Glomerular visceral epithelial cell (primary cell): ENCODE data around the gene IRF2BP1.
"Not testable (repeated sequence)": the region's sequence is repeated elsewhere in the genome, so short reads cannot be mapped to it uniquely, and the experiment has no call there.

Experiments used
- DNase-seq: peaks from one replicate; pipeline ENCODE4 v3.0.0-alpha.2; 2016; ENCODE audit errors: extremely low spot score

The IRF2BP1 gene

DNA sequence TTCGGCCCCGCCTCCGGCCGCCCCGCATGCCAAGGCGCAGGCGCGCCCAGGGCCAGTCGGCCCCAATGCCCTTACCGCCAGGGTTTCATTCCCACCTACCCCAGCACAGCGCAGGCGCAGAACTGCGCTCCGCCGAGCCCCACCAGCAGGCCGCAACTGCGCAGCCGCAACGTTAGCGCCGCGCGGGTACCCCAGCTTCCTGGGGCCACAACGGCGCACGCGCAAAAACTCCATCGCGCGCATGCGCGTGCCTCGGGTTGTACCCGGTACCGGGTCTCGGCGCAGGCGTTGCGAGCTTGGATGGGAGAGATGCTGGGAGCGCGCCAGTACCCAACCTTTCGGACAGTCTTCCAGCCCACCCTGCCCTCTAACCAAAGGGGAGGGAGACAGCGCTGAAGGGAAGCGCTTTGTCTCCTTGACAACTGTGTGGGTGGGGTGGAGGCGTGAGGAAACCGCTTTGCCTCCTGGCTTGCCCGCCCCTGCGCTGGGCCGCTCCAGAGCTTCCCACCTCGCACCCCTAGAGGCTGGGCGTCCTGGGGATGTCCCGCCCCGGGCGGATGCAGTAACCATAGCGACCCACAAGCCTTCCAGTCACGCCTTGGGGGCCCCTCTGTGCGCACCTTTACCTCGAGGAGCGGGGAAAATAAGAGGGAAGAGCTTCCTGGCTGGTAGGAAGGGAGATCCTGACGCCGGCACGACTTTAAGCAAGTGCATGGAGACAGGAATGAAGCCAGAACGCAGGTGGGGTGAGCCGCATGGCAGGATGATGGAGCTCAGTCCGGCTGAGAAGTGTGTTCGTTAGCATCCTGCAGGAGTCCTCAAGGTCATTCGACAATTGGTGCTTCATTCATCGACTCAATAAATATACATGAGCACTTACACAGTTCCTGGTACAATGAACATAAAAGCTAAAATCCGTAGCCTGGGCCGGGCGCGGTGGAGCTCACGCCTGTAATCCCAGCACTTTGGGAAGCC lies 17.0 kb upstream of the IRF2BP1 start:
- peak; percentile 99 for DNase-seq

DNA sequence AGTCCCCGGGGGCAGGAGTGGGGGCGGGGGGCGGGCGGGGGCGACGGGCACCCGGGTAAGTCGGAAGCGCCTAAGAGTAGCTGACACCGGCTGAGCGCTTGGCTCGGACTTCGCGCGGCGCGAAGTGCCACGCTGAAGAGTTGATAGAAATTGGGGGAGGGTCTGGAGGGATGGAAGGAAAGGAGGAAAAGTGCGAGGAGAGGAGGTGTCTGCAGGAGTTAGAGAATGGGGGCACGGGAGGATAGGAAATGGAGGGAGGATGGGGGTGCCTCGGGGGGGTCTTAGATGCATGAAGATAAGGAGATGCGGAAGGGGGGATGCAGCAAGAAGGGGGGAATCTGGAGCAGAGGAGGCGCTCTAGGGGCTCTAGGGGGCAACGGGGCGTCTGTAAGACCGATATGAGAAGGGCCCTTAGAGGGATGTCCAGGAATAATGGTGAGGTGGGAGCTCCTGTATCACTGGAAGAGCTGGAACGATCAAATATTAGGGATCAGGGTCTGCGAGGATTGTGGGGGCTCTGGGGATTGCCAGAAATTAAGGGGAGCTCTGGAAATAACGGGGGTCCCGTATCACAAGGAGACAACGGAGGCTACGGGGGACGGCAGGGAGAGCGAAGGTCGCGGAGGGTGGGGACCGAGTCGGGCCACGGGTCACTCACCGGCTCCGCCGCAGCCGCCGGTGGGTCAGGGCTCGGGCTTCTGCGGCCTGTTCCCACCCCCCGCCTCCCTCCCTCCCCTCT lies 16.1 kb upstream of the IRF2BP1 start, which contains the start of gene MYPOP:
MYPOP (minus strand) TSS at position 702 of the 739 bp plus-strand sequence. CDS start 840 bp downstream, outside the sequence.
- no peak for DNase-seq

DNA sequence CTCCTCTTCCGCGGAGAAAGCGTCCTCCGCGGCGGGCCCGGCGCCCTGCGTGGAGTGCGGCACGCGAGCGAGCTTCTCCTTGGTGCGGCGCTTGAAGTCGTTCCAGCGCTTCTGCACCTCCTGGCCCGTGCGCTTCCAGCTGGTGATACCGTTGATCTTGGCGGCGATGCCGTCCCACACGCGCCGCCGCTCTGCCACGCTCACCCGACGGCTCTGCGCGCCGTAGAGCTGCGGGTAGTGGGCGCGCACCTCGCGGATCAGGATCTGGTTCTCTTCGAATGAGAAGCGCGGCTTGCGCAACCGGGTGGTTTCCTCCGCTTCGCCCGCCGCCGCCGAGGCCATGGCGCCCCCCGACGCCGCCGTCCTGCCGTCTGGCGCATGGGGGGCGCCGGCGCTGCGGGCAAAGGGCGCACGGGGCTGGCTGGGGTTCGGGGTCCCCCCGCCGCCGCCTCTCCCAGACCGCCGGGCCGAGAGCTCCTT lies 15.5 kb upstream of the IRF2BP1 start:
- no peak for DNase-seq

DNA sequence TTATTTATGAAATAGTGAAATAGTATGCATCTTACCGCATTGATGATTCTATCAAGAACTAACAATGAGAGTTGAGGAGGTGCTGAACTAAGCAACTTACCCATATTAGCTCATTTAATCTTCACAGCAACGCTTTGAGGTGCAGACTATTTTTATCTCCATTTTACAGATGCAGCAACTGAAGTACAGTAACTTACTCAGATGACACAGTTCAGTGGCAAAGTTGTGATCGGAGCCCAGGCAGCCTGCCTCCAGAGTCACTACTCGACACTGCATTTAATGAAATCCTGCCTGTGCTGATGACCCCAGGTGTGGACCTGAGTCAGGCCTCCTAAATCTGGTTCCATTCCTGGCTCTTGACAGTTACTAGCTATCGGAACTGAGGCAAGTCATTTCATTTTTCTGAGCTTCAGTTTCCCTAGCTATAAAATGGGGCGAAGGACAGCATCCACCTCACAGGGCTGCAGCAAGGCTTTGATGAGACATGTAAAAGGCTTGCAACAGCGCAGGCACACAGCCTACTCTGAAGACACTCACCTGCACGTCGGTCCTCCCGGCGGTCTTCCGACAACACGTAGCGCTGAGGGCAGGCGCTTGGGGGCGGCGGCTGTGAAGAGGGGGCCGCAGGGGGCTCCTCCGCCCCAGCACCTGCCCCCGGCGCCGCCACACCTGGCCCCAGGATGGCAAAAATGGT lies 14.9 kb upstream of the IRF2BP1 start:
- no peak for DNase-seq

DNA sequence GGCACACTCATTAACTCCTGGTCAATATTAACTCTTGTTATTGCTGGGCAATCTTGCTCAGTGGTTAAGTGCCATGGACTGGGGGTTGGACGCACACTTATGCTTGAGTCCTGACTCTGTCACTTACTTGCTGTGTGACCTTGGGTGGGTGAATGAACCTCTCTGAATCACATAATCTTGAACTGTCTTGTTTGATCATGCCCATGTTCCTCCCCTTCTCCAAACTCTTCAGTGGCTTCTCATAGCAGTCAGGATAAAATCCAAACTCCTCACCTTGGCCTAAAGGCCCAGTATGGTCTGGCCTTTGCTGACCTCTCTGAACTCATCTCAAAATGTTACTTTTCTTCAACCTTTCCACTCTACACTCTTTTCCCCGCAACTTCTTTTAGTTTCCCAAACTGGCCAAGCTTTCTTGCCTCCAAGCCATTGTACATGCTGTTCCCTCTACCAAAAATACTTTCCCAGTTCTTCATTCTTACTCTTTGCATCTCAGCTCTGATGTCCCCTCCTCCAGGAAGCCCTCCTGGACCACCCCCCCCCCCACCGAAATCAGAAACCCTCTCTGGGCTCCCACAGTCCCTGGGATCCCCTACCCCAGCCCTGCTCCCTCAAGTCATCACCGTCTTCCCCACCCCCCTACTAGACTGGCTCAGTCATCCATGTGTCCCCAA lies 14.1 kb upstream of the IRF2BP1 start:
- DNase-seq = no peak

DNA sequence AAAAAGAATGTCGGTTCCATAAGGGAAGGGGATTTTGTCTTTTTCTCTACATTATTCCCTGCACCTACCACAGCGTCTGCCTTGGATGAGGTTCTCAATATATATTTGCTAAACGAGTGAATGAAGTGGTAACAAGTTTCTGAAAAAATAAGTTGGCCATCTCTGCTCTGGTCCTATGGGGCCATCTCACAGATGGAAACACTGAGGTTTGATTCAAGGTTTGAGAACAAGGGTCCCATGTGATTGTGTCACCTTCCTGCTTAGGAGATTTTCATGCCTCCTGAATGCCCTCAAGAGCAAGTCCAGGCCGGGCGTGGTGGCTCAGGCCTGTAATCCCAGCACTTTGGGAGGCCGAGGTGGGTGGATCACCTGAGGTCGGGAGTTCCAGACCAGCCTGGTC lies 13.3 kb upstream of the IRF2BP1 start:
- DNase-seq = no peak

DNA sequence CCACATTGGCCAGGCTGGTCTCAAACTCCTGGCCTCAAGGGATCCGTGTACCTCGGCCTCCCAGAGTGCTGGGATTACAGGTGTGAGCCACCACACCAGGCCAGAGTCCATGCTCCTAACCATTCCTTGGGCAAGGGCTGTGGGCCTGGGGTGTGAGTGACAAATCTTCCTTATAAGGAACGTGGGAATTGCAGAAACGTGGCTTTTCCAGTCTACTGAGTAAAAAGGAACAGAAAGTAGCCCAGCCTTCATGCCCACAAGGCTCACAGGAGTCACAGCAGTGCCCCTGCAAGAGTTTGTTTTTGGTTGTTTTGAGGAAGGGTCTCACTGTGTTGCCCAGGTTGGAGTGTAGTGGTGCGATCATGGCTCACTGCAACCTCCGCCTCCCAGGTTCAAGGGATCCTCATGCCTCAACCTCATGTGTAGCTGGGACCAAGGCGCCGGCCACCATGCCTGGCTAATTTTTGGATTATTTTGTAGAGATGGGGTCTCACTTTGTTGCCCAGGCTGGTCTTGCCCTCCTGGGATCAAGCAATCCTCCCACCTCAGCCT lies 11.4 kb upstream of the IRF2BP1 start:
- DNase-seq = no peak

DNA sequence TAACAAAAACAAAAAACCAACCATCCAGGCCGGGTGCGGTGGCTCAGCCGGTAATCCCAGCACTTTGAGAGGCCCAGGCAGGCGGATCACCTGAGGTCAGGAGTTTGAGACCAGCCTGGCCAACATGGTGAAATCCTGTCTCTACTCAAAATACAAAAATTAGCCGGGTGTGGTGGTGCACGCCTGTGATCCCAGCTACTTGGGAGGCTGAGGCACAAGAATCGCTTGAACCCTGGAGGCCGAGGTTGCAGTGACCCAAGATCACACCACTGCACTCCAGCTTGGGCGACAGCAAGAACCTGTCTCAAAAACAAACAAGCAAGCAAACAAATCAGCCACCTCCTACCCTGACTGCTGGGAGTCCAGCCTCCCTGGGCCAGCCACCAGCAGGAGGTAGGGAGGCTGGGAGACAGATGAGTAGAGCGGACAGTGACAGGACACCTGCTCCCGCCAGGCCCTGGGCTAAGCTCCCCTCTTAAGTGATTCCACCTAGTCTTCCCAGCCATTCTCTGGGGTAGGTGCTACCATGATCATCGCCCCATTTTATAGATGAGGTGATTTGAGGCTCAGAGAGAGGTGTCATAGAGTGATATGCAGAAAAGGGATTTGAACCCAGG lies 10.2 kb upstream of the IRF2BP1 start:
- DNase-seq = not testable (repeated sequence)

DNA sequence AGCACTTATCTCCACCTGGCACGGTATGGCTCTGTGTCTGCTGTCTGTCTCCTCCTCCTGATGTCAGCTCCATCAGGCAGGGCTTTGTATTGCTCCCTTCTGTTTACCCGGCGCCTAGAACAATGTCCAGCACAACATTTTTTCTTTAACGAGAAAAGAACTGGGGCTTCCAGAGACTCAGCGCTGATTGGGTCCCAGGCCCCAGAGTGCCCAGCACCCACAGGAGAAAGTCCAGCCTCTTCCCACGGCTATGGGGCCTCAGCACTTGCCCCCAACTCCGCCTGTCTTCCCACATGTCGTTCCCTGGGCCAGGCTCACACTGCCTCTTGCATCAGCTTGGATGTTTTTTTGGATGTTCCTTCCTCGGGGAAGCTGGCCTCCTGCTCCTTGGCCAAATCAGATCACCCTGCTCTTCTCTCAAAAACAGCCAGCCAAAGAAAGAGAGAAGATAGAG lies 9.6 kb upstream of the IRF2BP1 start:
- no peak for DNase-seq

DNA sequence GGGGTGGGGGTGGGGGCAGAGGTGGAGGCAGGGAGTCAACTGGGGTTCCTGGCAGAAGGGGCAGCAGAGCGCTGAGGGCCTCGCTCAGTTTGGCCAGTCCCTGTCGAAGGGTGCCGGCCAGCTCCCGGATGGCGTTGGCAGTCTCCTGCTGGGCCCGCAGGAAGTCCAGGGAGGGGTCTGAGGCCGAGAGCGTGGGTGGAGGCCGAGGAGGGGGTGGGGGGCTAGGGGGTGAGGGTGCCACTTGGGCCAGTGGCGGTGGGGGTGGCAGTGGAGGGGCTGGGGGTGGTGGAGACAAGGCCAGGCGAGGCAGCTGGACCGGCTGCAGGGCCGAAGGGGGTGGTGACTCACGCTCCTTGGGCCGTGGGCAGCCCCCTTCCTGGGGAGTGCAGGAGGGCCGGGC lies 4.9 kb upstream of the IRF2BP1 start:
- no peak for DNase-seq

DNA sequence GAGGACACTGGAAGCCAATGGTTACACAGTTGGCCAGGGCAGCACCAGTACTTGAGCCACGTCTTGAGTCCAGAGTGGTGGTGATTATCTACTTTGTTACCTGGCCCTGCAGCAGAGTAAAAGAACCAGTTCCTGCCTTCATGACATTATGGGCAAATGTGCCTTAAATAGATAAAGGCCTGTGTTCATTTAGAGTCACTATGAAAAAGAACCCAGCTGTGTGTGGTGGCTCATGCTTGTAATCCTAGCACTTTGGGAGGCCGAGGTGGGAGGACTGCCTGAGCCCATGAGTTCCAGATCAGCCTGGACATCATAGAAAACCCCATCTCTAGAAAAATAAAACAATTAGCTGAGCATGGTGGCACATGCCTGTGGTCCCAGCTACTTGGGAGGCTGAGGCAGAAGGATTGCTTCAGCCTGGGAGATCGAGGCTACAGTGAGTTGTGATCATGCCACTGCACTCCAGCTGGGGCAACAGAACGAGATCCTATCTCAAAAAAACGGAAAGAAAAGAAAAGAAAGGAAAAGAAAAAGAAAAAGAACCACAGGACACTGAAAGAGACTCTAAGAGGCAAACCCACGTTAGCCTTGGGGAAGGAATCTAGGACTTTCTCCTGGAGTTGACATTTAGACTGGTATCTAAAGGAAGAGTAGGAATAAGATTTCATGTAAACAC lies 3.4 kb upstream of the IRF2BP1 start:
- no peak for DNase-seq

DNA sequence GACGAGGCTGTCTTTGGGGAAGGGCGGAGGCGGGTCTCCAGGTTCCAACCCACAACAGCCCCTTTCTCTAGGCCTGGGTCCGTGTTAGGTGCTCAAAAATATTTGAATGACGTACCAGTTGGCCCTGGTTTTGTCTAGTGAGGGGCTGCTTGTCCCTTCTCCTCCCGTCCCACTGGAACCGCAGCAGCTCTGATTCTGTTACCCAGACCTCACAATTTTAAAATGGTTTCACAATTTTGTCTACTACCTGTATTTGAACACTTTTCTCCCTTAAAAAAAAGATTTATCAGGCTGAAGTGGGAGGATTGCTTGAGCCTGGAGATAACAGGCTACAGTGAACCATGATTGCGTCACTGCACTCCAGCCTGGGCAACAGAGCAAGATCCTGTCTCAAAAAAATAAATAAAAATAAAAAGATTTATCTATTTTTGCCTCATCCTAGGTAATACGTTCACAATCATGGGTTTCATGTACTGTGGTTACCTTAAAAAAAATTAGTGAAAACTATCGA lies 1.3 kb upstream of the IRF2BP1 start:
- DNase-seq = no peak

DNA sequence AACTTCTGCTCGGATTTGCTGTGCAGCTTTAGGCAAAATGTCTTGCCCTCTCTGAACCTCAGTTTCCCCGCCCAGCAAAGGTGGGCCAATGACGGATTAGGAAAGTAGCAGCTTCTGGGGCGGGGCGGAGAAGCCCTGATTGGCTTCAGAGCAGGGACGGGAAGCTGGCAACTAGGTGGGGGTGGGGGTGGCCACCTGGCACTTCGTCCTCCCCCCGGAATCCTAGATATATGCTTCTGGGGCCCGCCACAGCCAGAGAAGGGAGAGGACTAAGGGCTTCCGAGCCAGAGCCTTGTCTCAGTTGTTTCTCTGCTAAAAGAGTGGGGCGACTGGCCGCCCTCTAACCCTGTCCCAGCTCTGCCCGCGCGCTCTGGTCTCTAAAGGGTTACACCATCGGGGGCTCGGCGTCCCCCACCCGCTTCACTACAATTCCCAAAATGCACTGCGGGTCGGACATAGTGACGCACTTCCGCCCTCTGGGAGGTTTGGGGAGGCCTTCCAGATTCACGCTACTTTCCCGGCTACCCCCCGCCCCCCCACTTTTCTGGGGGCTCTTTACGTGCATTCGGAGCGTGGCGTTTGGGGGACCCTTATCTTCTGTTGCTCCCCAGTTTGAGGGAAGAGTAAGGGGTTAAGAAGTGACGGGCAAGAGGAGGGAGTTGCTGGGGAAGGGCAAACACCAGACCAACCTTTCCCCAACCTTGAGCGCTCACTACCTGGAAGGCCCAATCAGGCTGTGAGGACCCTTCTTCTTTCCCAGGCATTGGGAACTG lies 672 bp upstream of the IRF2BP1 start:
- DNase-seq = peak; percentile 88

DNA sequence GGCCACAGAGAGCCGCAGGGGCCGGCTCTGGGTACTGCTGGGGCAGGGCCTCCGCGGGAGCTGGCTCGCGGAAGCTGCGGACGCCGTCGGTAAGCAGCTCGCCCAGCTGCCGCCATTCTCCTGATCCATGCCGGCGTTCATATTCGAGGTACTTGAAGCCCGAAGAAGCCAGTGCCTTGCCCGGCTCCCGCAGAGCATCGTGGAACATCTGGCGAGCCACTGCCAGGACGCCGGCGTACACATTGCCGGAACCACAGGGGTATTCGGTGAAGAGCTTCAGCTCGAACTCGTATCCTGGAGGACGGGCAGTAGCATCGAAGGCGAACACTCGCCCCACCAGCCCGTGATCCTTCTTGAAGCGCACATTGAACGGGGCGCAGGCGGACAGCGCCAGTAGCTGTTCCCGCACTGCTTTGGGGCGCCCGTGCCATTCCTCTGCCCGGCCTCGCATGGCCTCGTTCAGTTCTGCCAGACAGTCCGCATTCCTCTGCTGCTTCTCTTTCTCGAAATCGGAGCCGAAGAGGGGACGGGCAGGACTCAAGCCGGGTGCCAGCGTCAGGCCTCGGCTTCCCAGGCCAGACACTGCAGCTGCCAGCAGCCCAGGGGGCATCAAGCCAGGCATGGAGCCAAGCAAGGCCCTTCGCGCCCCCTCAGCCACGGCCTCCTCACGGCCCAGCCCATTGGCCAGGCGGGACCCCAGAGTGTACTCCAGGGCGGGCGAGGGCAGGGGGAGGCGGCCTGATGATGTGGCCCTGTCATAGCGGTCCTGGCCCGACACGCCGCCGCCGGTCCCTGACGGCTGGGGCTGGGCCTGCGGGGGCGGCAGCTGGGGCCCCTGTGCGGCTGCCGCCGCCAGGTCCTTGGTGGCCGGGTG lies 1.0 kb downstream of the IRF2BP1 start:
- peak; percentile 19 for DNase-seq

DNA sequence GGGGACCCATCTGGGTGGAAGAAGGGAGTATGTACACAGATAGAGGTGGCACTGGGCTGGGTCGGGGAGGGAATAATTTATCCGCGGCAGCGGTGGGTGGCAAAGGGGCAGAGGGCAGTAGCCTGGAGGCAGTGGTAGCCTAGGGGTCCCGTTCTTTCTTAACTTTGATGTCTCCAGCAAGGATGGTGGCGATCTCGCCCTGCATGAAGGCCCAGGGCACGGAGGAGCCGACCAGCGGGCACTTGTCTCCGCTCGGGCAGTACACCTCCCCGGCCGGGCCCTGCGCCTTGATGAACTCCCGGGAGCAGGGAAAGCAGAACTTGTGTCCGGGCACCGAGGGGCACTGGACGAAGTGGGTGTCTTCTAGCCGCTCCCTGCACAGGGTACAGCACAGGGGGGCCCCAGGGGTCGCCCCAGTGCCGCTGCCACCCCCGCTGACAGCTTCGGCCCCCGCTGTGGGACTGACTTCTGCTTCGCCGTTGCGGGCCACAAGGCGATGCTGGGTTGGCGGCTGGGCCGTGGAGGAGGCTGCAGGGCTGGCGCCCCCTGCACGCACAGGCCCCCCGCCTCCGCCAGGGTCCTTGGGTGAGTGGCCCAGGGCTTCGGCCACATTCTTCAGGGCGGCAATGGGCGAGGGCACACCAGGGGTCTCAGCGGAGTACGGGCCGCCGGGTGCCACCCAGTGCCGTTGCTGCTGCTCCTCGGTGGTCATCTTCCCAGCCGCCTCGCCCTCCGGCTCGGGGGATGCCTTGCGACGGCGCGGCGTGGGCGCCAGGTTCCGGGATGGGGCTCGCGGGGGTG lies 1.9 kb downstream of the IRF2BP1 start:
- no peak for DNase-seq

DNA sequence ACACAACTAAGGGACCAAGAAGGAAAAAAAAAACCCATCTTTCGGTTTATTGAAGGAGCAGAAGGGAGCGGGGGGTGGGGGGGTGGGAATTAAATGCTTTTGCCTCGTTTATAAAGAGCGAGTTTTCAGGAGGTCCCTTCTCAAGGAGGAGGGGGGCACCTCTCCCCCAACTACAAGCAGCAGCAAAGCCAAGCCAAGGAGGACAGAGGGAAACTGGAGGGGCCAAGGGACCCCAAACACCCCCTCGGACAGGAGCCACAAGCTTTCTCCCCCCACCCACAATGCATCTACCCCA lies 2.4 kb downstream of the IRF2BP1 start:
- DNase-seq = no peak
